ENCODE results near the gene SIRT2. TPM values are rescaled to one million over a fixed set of nuclear protein-coding genes. Genes with fewer than 3 reads are reported as not detected.

Gene SIRT2
- total and polyA plus RNA-seq, 2 of the 13 experiments (the other 11 are each of a cell fraction or from before 2014, with no cell fraction given): 22.3 to 26.1 TPM

- no peak for TF ChIP-seq REPIN1 (CRISPR knock-in tag; IDR thresholded peaks at IDR 0.05; ENCODE audit: borderline replicate concordance, low read depth)
- no peak for TF ChIP-seq PAX8 (CRISPR knock-in tag; IDR thresholded peaks at IDR 0.05; ENCODE audit: borderline replicate concordance)
- TF ChIP-seq KAT8 (CRISPR knock-in tag; IDR thresholded peaks at IDR 0.05): peak; percentile 48
- TF ChIP-seq MAF1 (CRISPR knock-in tag; IDR thresholded peaks at IDR 0.05; ENCODE audit: borderline replicate concordance): no peak
- no peak for TF ChIP-seq ZNF432 (CRISPR knock-in tag; IDR thresholded peaks at IDR 0.05; ENCODE audit: borderline replicate concordance)
- TF ChIP-seq MIXL1 (CRISPR knock-in tag; IDR thresholded peaks at IDR 0.05): no peak; the same call in 1 of the 2 replicates
- no peak for TF ChIP-seq ZZZ3 (CRISPR knock-in tag; IDR thresholded peaks at IDR 0.05; ENCODE audit: borderline replicate concordance)
- peak; percentile 7; the same call in 1 of the 2 replicates for TF ChIP-seq PHF8 (CRISPR knock-in tag; IDR thresholded peaks at IDR 0.05)
- TF ChIP-seq SMAD1 (CRISPR knock-in tag; IDR thresholded peaks at IDR 0.05; ENCODE audit: borderline replicate concordance, low read depth): no peak
- 0 out of 2 replicates have a peak, but pooled peaks have one; percentile 43 for TF ChIP-seq ZNF546 (CRISPR knock-in tag; conservative IDR thresholded peaks at IDR 0.05)
- TF ChIP-seq AGO2 (optimal IDR thresholded peaks at IDR 0.05; ENCODE audit: low read depth, low read length): peak; percentile 93
- no peak; the same call in 1 of the 2 replicates for TF ChIP-seq KMT2A (CRISPR knock-in tag; IDR thresholded peaks at IDR 0.05)
- peak; percentile 91 for TF ChIP-seq MAX (IDR thresholded peaks at IDR 0.05)
- TF ChIP-seq ZKSCAN5 (CRISPR knock-in tag; IDR thresholded peaks at IDR 0.05): no peak
- TF ChIP-seq SCMH1 (CRISPR knock-in tag; IDR thresholded peaks at IDR 0.05; ENCODE audit: borderline replicate concordance): no peak
- TF ChIP-seq NFKB2 (CRISPR knock-in tag; IDR thresholded peaks at IDR 0.05; ENCODE audit: borderline replicate concordance): peak; percentile 45; the same call in 1 of the 2 replicates
- peak; percentile 58; the same call in 1 of the 2 replicates for TF ChIP-seq HDAC2 (CRISPR knock-in tag; IDR thresholded peaks at IDR 0.05)
- TF ChIP-seq ZNF749 (CRISPR knock-in tag; IDR thresholded peaks at IDR 0.05; ENCODE audit: borderline replicate concordance): peak; percentile 76; the same call in 1 of the 2 replicates
- TF ChIP-seq SALL1 (CRISPR knock-in tag; IDR thresholded peaks at IDR 0.05): peak; percentile 30; the same call in 1 of the 2 replicates
- peak; percentile 44; the same call in 1 of the 2 replicates for TF ChIP-seq PPARG (CRISPR knock-in tag; conservative IDR thresholded peaks at IDR 0.05)
- TF ChIP-seq ATAD3A (CRISPR knock-in tag; IDR thresholded peaks at IDR 0.05): no peak
- TF ChIP-seq NFE2 (CRISPR knock-in tag; IDR thresholded peaks at IDR 0.05): no peak
- TF ChIP-seq CBX5 (CRISPR knock-in tag; IDR thresholded peaks at IDR 0.05; ENCODE audit: borderline replicate concordance): no peak
Observed at GRCh38 chr19:38849147-38849859, 50.1 kb downstream of the SIRT2 start (continued).

Measured in HepG2 (cell line).